ENCODE data around the gene CLIP4.

- no peak for TF ChIP-seq CENPX (CRISPR knock-in tag; IDR thresholded peaks at IDR 0.05)
- TF ChIP-seq ZNF124 (CRISPR knock-in tag; IDR thresholded peaks at IDR 0.05): no peak
- no peak for TF ChIP-seq KLF11 (CRISPR knock-in tag; IDR thresholded peaks at IDR 0.05)
- TF ChIP-seq, protein P1, sequence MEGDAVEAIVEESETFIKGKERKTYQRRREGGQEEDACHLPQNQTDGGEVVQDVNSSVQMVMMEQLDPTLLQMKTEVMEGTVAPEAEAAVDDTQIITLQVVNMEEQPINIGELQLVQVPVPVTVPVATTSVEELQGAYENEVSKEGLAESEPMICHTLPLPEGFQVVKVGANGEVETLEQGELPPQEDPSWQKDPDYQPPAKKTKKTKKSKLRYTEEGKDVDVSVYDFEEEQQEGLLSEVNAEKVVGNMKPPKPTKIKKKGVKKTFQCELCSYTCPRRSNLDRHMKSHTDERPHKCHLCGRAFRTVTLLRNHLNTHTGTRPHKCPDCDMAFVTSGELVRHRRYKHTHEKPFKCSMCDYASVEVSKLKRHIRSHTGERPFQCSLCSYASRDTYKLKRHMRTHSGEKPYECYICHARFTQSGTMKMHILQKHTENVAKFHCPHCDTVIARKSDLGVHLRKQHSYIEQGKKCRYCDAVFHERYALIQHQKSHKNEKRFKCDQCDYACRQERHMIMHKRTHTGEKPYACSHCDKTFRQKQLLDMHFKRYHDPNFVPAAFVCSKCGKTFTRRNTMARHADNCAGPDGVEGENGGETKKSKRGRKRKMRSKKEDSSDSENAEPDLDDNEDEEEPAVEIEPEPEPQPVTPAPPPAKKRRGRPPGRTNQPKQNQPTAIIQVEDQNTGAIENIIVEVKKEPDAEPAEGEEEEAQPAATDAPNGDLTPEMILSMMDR (CRISPR knock-in tag; IDR thresholded peaks at IDR 0.05): no peak
- no peak for TF ChIP-seq ZC3H13 (CRISPR knock-in tag; IDR thresholded peaks at IDR 0.05)
Measured at GRCh38 chr2:29193681-29194080, 78.5 kb downstream of the CLIP4 start.
